ENCODE data around the gene ETS1.

- TF ChIP-seq CTCF (IDR thresholded peaks at IDR 0.05; ENCODE audit: borderline replicate concordance, extremely low read depth, low read length, poor library complexity, severe bottlenecking) (no peak), EZH2 (IDR thresholded peaks at IDR 0.05; ENCODE audit: borderline replicate concordance, low read depth, low read length, severe bottlenecking) (no peak)
Observed at GRCh38 chr11:128613300-128613995, 26.1 kb upstream of the ETS1 start.

Measured in DND-41 (cell line).